HEK293 (cell line): ENCODE measurements around the gene MISFA.

Experiments used
- CTCF ChIA-PET: fragments of 350-600 bp; formaldehyde crosslinking; extraction: SDS; loops from one replicate; lab custom pipeline; 2021; ENCODE audit warnings: antibody characterized with exemption; lab: Yijun Ruan, JAX
- POLR2A ChIA-PET: fragments of 300-600 bp; formaldehyde crosslinking; extraction: SDS; loops from one replicate; lab custom pipeline; 2020; ENCODE audit warnings: antibody characterized with exemption, inconsistent platforms; lab: Yijun Ruan, JAX
- H3K27ac ChIP-seq: fragments of 200-500 bp; sonication (Bioruptor generic); 2 replicates; pipeline ENCODE4 v1.5.1; 2014; ENCODE audit warnings: low read depth, low read length, control low read depth, inconsistent platforms; ENCODE audit errors: extremely low read depth
- H3K36me3 ChIP-seq, 2 experiments: fragments of 200-500 bp in 1 of 2; sonication (Bioruptor generic) in 1 of 2; 1 replicate in 1 of 2; 2 replicates in 1 of 2; pipeline ENCODE4 v1.5.1; 2014 to 2017; ENCODE audit warnings: inconsistent platforms in 2 of 2, low read length in 2 of 2; ENCODE audit not compliant: control insufficient read depth in 2 of 2, insufficient read depth in 1 of 2
- H3K4me1 ChIP-seq: fragments of 200-500 bp; sonication (Bioruptor generic); 2 replicates; pipeline ENCODE4 v1.5.1; 2014; ENCODE audit warnings: mild to moderate bottlenecking, low read length, inconsistent platforms; ENCODE audit not compliant: control insufficient read depth, insufficient read depth
- H3K4me3 ChIP-seq: 2 replicates; pipeline ENCODE4 v1.5.1; 2011; ENCODE audit warnings: low read depth, mild to moderate bottlenecking, control low read depth, low read length, moderate library complexity
- H3K9me3 ChIP-seq: fragments of 200-500 bp; sonication (Bioruptor generic); 2 replicates; pipeline ENCODE4 v1.5.1; 2014; ENCODE audit warnings: low read depth, low read length, inconsistent platforms; ENCODE audit not compliant: control insufficient read depth, insufficient read depth
- INSM2 ChIP-seq: fragments of 450-650 bp; formaldehyde crosslinking; IDR thresholded peaks from 2 replicates; pipeline ENCODE4 v1.5.1; 2016; ENCODE audit warnings: missing biosample characterization, missing genetic modification characterization
- KLF1 ChIP-seq: fragments of 450-650 bp; formaldehyde crosslinking; IDR thresholded peaks from 2 replicates; pipeline ENCODE4 v1.5.1; 2016; ENCODE audit warnings: missing biosample characterization, missing genetic modification characterization
- PRDM4 ChIP-seq: fragments of 450-650 bp; formaldehyde crosslinking; IDR thresholded peaks from 2 replicates; pipeline ENCODE4 v1.5.1; 2017; ENCODE audit warnings: missing biosample characterization, missing genetic modification characterization
- ZBTB1 ChIP-seq: fragments of 450-650 bp; formaldehyde crosslinking; IDR thresholded peaks from 2 replicates; pipeline ENCODE4 v1.5.1; 2016; ENCODE audit warnings: missing biosample characterization, missing genetic modification characterization
- ZFHX2 ChIP-seq: fragments of 450-650 bp; formaldehyde crosslinking; conservative IDR thresholded peaks from 2 replicates; pipeline ENCODE4 v1.5.1; 2016; ENCODE audit warnings: missing biosample characterization, missing genetic modification characterization
- ZNF112 ChIP-seq: fragments of 450-650 bp; formaldehyde crosslinking; IDR thresholded peaks from 2 replicates; pipeline ENCODE4 v1.5.0; 2017; ENCODE audit warnings: missing biosample characterization, missing genetic modification characterization
- ZNF148 ChIP-seq: fragments of 450-650 bp; formaldehyde crosslinking; IDR thresholded peaks from 2 replicates; pipeline ENCODE4 v1.5.0; 2017; ENCODE audit warnings: missing biosample characterization, missing genetic modification characterization, borderline replicate concordance
- ZNF366 ChIP-seq: fragments of 450-650 bp; formaldehyde crosslinking; conservative IDR thresholded peaks from 2 replicates; pipeline ENCODE4 v1.5.1; 2016; ENCODE audit warnings: missing biosample characterization, missing genetic modification characterization
- ZNF398 ChIP-seq: fragments of 450-650 bp; formaldehyde crosslinking; IDR thresholded peaks from 2 replicates; pipeline ENCODE4 v1.5.1; 2017; ENCODE audit warnings: missing biosample characterization, missing genetic modification characterization
- ZNF426 ChIP-seq: fragments of 450-650 bp; formaldehyde crosslinking; IDR thresholded peaks from 2 replicates; pipeline ENCODE4 v1.5.1; 2017; ENCODE audit warnings: missing biosample characterization, missing genetic modification characterization, mild to moderate bottlenecking, inconsistent platforms, moderate library complexity
- ZNF488 ChIP-seq: fragments of 450-650 bp; formaldehyde crosslinking; IDR thresholded peaks from 2 replicates; pipeline ENCODE4 v1.5.1; 2016; ENCODE audit warnings: missing biosample characterization, missing genetic modification characterization
- ZNF555 ChIP-seq: fragments of 450-650 bp; formaldehyde crosslinking; conservative IDR thresholded peaks from 2 replicates; pipeline ENCODE4 v1.5.1; 2017; ENCODE audit warnings: missing biosample characterization, mild to moderate bottlenecking, missing genetic modification characterization, inconsistent platforms
- ZNF558 ChIP-seq: fragments of 450-650 bp; formaldehyde crosslinking; IDR thresholded peaks from 2 replicates; pipeline ENCODE4 v1.5.1; 2016; ENCODE audit warnings: missing biosample characterization, missing genetic modification characterization
- ZNF654 ChIP-seq: fragments of 450-650 bp; formaldehyde crosslinking; IDR thresholded peaks from 2 replicates; pipeline ENCODE4 v1.5.1; 2016; ENCODE audit warnings: low read depth, missing biosample characterization, missing genetic modification characterization
- ZNF701 ChIP-seq: fragments of 450-650 bp; formaldehyde crosslinking; IDR thresholded peaks from 2 replicates; pipeline ENCODE4 v1.5.1; 2016; ENCODE audit warnings: missing biosample characterization, missing genetic modification characterization
- ZNF792 ChIP-seq: fragments of 450-650 bp; formaldehyde crosslinking; IDR thresholded peaks from 2 replicates; pipeline ENCODE4 v1.5.1; 2016; ENCODE audit warnings: missing biosample characterization, missing genetic modification characterization
- TF ChIP-seq, protein P1 (sequence below): fragments of 450-650 bp; formaldehyde crosslinking; IDR thresholded peaks from 2 replicates; pipeline ENCODE4 v1.5.1; 2016; ENCODE audit warnings: missing biosample characterization, missing genetic modification characterization
- TF ChIP-seq, protein P2 (sequence below): fragments of 450-650 bp; formaldehyde crosslinking; IDR thresholded peaks from 2 replicates; pipeline ENCODE4 v1.5.1; 2017; ENCODE audit warnings: missing biosample characterization, missing genetic modification characterization

Gene MISFA

DNA sequence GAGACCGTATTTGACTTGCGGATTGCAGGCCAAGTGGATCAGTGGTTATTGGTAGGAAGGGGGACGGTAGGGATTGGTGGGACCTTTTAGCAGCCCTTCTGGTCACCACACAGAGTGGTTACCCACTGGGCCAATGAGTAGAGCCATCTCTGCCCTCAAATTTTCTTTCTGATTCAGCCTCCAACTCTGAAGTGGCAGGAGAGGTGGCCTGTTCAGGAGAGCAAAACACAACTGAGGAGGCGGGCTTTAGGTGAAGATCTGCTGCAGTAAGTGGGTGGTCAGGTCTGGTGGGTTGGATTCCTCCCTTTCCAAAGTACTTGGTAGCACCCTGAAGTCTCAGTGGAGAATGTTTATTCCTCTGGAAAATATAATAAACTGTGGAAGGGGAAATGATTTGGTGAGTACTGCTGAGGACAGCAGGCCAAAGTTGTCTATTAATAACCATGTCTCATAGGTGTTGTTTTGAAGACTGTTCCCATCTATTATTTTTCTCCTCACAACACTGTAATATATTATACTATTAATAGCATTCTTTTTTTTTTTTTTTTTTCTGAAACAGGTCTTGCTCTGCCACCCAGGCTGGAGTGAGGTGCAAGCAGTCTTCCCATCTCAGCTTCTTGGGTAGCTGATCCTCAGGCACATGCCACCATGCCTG lies 1.5 kb downstream of the MISFA start:
- Histone ChIP-seq H3K4me3 (no peak overlapping the region), H3K9me3 (no peaks in the 10 kb centered on the region), H3K27ac (no peak overlapping the region), H3K4me1 (no peaks in the 10 kb centered on the region), H3K36me3 (peaks cover 0 to 9% of the 10 kb centered on the region in 2 experiments; a peak in 2 of 3 replicates)
- TF ChIP-seq ZNF426 (tag by site-specific recombination): no peak
- TF ChIP-seq ZNF701 (tag by site-specific recombination): no peak
- no peak for TF ChIP-seq ZNF398 (tag by site-specific recombination)
- TF ChIP-seq ZNF112: no peak
- no peak for TF ChIP-seq ZFHX2 (tag by site-specific recombination)
- no peak for TF ChIP-seq ZNF366 (tag by site-specific recombination)
- TF ChIP-seq ZNF488 (tag by site-specific recombination): no peak
- TF ChIP-seq KLF1 (tag by site-specific recombination): no peak
- TF ChIP-seq, protein P1, sequence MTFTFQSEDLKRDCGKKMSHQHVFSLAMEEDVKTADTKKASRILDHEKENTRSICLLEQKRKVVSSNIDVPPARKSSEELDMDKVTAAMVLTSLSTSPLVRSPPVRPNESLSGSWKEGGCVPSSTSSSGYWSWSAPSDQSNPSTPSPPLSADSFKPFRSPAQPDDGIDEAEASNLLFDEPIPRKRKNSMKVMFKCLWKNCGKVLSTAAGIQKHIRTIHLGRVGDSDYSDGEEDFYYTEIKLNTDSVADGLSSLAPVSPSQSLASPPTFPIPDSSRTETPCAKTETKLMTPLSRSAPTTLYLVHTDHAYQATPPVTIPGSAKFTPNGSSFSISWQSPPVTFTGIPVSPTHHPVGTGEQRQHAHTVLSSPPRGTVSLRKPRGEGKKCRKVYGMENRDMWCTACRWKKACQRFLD (tag by site-specific recombination): no peak
- TF ChIP-seq, protein P2, sequence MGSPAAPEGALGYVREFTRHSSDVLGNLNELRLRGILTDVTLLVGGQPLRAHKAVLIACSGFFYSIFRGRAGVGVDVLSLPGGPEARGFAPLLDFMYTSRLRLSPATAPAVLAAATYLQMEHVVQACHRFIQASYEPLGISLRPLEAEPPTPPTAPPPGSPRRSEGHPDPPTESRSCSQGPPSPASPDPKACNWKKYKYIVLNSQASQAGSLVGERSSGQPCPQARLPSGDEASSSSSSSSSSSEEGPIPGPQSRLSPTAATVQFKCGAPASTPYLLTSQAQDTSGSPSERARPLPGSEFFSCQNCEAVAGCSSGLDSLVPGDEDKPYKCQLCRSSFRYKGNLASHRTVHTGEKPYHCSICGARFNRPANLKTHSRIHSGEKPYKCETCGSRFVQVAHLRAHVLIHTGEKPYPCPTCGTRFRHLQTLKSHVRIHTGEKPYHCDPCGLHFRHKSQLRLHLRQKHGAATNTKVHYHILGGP (tag by site-specific recombination): no peak
- TF ChIP-seq ZNF558 (tag by site-specific recombination): no peak
- TF ChIP-seq ZNF148 (tag by site-specific recombination): no peak
- no peak for TF ChIP-seq ZBTB1 (tag by site-specific recombination)
- ChIA-PET POLR2A (no interaction called here), CTCF (interaction anchor here (0.7 kb wide), 1 partner anchor 79 kb away, joined by 3 read pairs; no protein-coding TSS in a partner anchor)

- ChIA-PET CTCF (no interaction called here), POLR2A (no interaction called here)
- Histone ChIP-seq H3K4me1 (no peaks in the 10 kb centered on the region), H3K36me3 (peaks cover 0 to 61% of the 10 kb centered on the region in 2 experiments; a peak in 2 of 3 replicates), H3K9me3 (no peaks in the 10 kb centered on the region), H3K4me3 (no peak overlapping the region), H3K27ac (no peak overlapping the region)
- TF ChIP-seq PRDM4 (tag by site-specific recombination): no peak
- no peak for TF ChIP-seq ZNF555
- no peak for TF ChIP-seq ZNF792 (tag by site-specific recombination)
- TF ChIP-seq INSM2 (tag by site-specific recombination): no peak
- TF ChIP-seq ZFHX2 (tag by site-specific recombination): no peak
- TF ChIP-seq ZNF654 (tag by site-specific recombination): no peak
- TF ChIP-seq, all 188 proteins: peak for 0
Observed at GRCh38 chr11:18608376-18608775, 8.8 kb downstream of the MISFA start.
